ES-I3 (cell line): ENCODE results near the gene ABCB11.
A peak's percentile ranks its signal among the peaks of the same experiment; 100 is the strongest.
"Not testable (repeated sequence)": the region's sequence is repeated elsewhere in the genome, so short reads cannot be mapped to it uniquely, and the experiment has no call there.

Source experiments
- H3K36me3 ChIP-seq: 2 replicates; pipeline ENCODE4 v1.6.1; 2013; ENCODE audit warnings: mild to moderate bottlenecking, low read length, control low read depth, moderate library complexity; ENCODE audit not compliant: insufficient read depth
- H3K4me1 ChIP-seq: 2 replicates; pipeline ENCODE4 v1.6.1; 2013; ENCODE audit warnings: mild to moderate bottlenecking, control low read depth, low read length; ENCODE audit not compliant: insufficient read depth
- H3K9ac ChIP-seq: 2 replicates; pipeline ENCODE4 v1.6.1; 2013; ENCODE audit warnings: low read depth, mild to moderate bottlenecking, low read length, moderate library complexity
- H3K9me3 ChIP-seq: 2 replicates; pipeline ENCODE4 v1.6.1; 2013; ENCODE audit warnings: mild to moderate bottlenecking, low read length, moderate library complexity; ENCODE audit not compliant: control insufficient read depth, insufficient read depth

ABCB11 gene

DNA sequence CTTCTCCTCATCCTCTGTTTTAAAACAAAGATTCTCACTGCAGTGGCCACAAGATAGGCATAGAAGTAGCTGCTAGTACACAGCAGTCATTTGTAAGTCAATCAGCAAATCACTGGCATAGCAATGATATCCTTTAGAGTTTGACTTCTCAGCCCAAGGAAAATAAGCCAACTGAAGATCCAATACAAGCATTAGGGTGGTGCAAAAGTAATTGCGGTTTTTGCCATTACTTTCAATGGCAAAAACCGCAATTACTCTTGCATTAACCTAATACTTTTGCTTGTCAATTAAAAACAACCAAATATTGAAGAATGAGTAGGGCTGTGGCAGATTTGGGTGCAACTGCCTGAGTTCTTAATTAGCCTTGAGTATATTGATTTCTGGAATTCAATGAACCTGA, 127.2 kb downstream of the ABCB11 start:
- Histone ChIP-seq H3K9me3 (no peaks in the 10 kb centered on the region), H3K36me3 (no peaks in the 10 kb centered on the region), H3K4me1 (peaks cover 14% of the 10 kb centered on the region), H3K9ac (no peak overlapping the region)

DNA sequence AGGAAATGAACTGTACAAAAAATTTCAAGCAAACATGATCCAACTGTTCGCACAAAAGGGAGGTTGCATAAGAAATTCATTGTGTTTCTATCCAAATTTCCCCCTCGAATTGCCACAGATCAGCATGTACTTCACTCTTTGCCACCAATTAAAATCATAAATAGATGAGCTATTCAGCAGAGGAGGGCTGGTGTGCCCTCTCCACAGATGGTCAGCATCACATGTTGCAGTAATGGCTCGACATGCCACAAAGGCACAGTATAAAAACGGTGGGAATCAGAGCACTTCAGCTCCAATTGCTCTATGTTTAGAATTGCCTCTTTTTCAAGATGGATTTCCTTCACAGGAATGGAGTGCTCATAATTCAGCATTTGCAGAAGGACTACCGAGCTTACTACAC, 130.1 kb downstream of the ABCB11 start, which contains the start of gene G6PC2:
Gene G6PC2 (plus strand): TSS at position 289 of the 400 bp plus-strand sequence. CDS start 41 bp downstream, at position 330.
- Histone ChIP-seq H3K9ac (no peak within 1 kb of the TSS), H3K9me3 (no peaks in the 10 kb centered on the region), H3K4me1 (no peaks in the 10 kb centered on the region), H3K36me3 (no peaks in the 10 kb centered on the region)

DNA sequence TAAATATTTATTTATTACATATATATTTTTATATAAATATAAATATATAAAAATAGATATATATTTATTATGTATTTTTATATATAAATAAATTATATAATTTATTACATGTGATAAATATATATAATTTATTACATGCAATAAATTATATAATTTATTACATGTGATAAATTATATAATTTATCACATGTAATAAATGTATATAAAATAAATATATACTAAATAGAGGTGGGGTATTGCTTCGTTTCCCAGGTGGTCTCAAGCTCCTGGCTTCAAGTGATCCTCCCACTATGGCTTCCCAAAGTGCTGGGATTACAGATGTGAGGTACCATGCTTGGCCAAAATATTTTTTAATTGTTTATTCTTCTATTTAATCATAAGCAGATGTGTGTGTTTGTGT, 133.7 kb downstream of the ABCB11 start:
- H3K9me3 ChIP-seq = no peaks in the 10 kb centered on the region
- no peaks in the 10 kb centered on the region for H3K36me3 ChIP-seq

DNA sequence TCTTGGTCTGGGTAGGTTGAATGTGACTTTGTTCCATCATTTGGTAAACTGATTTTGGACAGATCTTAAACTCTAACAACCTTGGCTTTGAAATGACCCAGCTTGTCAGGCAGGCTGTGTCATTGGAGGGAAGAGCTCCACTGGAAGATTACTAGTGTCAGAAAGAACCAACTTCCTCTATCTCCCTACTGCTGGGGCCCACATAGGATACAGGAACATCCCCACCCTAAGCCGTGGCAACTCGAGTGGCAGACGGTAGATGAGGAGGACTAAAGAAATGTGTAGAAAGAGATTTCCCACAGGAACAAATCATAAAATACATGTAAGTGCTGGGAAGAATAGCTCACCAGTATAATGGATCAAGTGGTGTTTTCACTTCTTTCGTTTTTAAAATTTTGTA, 134.3 kb downstream of the ABCB11 start:
- no peaks in the 10 kb centered on the region for H3K4me1 ChIP-seq

More for the DNA sequence above, 133.7 kb downstream of the ABCB11 start:
- H3K4me1 ChIP-seq = no peaks in the 10 kb centered on the region
- no peak overlapping the region for H3K9ac ChIP-seq

DNA sequence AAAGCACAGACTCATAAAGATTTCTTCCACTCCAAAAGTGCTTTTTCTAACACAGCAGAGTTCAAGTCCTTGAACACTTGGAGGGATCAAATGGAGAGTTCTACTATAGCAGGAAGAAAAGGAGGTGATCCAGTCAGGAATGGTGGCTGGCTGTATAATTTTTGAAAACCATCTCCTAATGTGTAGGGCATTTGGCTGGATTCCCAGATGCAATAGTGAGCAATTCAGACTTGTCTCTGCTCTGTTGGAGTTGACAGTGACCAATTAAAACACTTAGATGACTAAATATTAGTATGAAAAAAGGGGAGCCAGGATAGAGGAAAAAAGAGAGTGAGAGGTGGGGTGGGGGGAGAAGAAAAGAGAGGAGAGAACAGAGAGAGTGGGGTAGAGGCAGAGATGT, 135.4 kb downstream of the ABCB11 start:
- no peaks in the 10 kb centered on the region for H3K4me1 ChIP-seq
- H3K9me3 ChIP-seq = no peaks in the 10 kb centered on the region
- H3K36me3 ChIP-seq = no peaks in the 10 kb centered on the region
- H3K9ac ChIP-seq = no peak overlapping the region

More for the DNA sequence above, 134.3 kb downstream of the ABCB11 start:
- Histone ChIP-seq H3K9me3 (no peaks in the 10 kb centered on the region), H3K9ac (no peak overlapping the region), H3K36me3 (no peaks in the 10 kb centered on the region)

DNA sequence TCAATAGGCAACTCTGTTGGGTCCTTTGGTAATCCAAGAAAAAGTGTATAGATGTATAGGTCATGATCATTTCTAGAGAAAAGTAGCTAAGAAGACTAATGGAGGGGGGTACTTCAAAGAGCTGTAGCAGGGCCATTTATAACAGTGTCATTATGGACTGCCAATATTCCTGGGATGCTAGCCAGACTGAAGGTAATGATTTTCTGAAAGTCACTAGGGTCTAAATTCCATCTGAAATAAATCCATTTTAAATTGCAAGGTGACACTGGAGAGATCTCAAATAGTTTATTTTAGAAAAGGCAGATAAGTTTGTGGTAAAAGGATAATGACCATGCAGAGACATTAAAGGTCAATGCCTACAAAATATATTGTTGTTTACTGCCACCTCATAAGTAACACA, 136.4 kb downstream of the ABCB11 start:
- no peaks in the 10 kb centered on the region for H3K9me3 ChIP-seq
- no peaks in the 10 kb centered on the region for H3K36me3 ChIP-seq
- H3K9ac ChIP-seq = no peak overlapping the region
- H3K4me1 ChIP-seq = no peaks in the 10 kb centered on the region

DNA sequence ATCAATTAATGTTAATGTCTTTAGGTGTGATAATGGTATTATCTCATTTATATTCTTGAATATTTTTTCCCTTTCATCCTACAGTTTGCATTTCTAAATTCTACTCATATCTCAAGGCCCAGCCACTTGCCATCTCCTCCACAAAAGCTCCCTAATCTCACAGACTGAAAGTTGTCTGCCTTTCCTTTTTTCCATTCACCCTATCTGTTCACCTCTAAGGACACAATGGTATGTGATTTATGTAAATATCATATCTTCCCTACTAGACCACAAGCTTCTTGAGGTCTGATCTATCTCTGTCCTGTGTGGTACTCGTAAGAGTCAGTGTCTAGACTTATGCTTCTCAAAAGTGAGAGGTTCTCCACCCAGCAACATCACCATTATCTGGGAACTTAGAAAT, 137.0 kb downstream of the ABCB11 start:
- no peaks in the 10 kb centered on the region; the same call in 1 of the 2 replicates for H3K4me1 ChIP-seq
- no peaks in the 10 kb centered on the region for H3K9me3 ChIP-seq
- no peak overlapping the region for H3K9ac ChIP-seq
- no peaks in the 10 kb centered on the region for H3K36me3 ChIP-seq

DNA sequence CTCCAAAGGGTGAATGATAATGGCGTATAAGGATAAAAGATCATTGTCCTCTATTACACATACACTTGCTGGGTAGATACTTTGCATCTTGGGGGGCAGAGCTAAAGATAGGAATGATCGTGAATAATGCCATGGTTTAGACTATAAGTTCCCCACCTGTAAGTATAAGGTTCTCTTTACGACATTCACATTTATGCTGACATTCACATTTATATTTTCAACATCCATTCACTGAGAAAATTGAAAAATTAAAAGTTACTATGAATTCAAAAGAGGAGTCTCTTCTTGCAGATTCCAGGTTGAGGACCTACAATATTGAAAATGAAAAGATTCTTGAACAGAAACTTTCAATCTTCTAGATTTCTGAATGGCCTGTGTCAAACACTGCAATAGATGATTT, 138.8 kb downstream of the ABCB11 start:
- H3K36me3 ChIP-seq = no peaks in the 10 kb centered on the region

DNA sequence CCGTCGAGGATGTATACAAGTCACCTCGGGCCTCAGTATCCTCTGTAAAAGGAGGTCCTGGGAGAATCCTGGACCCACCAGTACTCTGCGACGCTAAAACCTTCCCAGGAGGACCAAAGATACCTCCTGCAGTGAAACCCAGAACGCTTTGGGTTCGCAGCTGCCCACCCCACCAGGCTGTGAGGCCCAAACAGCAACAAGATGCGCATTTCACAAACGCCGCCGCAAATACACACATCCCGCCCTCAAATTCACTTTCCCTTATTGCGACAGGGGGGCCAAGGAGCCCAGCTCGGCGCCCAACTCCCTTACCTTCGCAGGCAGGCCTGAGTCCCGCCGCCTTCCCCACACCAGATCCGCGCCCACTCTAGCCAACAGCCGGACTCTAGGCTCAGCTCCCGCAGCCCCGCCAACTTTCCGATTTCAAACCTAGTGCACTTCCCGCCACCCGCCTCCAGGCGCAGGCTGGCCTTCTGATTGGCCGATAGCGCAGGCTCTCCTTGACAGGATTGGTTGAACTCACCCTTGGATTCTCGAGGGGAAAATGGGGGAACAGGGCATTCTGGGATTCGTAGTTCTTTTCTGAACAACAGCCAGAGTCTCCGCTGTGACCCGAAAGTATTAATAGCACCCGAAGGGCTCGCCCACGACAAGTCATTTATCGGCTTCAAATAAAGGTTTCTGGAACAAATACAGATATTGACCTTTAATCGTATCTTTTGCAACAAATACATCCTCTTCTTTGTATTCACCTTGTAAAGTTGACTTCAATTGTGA, 140.9 kb downstream of the ABCB11 start, which contains the start of gene SPC25:
Gene SPC25 (minus strand): TSS at position 425 of the 777 bp plus-strand sequence. CDS start 911 bp downstream, outside the sequence.
- Histone ChIP-seq H3K36me3 (no peaks in the 10 kb centered on the region; the same call in 1 of the 2 replicates), H3K9ac (peak within 1 kb of the TSS; percentile 86), H3K9me3 (no peaks in the 10 kb centered on the region), H3K4me1 (no peaks in the 10 kb centered on the region; the same call in 1 of the 2 replicates)

More for the DNA sequence above, 138.8 kb downstream of the ABCB11 start:
- Histone ChIP-seq H3K9ac (no peak overlapping the region), H3K9me3 (no peaks in the 10 kb centered on the region), H3K4me1 (no peaks in the 10 kb centered on the region; the same call in 1 of the 2 replicates)

DNA sequence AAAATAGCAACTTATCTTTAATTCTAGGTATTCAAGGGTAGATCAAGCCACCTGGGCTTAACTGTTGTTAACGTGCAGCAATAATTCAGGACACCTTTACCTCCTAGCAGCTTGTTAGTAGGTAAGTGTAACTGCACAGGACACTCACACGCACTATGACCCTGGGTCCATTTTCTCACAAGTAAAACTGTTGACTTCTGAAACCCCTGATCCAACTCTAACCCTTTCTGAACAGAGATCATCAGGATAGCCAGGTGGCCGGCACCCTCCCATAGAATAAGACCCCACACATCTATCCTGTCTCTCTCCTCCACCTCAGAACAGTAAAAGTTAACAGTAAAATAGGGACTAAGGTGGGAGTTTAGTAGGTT, 141.5 kb downstream of the ABCB11 start:
- Histone ChIP-seq H3K36me3 (no peaks in the 10 kb centered on the region; the same call in 1 of the 2 replicates), H3K9me3 (no peaks in the 10 kb centered on the region), H3K4me1 (no peaks in the 10 kb centered on the region; the same call in 1 of the 2 replicates), H3K9ac (peak overlapping the region; percentile 86)

DNA sequence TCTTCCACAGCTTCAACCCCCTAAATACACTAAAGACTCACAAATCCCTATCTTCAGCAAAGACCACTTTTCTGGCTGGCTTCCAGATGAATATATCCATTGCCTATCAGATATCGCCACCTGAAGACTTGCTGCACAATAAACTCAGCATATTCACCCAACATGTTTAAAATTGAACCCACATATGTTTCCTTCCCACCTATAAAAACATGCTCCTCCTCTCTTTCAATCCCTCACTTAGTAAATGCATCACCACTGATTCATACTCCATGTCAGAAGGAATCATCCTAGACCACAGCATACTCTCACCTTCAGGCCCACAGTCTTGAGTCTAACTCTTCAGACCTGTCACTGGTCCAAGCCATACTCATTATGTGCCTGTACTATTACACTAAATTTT, 146.1 kb downstream of the ABCB11 start:
- H3K4me1 ChIP-seq = no peaks in the 10 kb centered on the region; the same call in 1 of the 2 replicates
- no peaks in the 10 kb centered on the region; the same call in 1 of the 2 replicates for H3K36me3 ChIP-seq
- H3K9me3 ChIP-seq = no peaks in the 10 kb centered on the region
- H3K9ac ChIP-seq = no peak overlapping the region

DNA sequence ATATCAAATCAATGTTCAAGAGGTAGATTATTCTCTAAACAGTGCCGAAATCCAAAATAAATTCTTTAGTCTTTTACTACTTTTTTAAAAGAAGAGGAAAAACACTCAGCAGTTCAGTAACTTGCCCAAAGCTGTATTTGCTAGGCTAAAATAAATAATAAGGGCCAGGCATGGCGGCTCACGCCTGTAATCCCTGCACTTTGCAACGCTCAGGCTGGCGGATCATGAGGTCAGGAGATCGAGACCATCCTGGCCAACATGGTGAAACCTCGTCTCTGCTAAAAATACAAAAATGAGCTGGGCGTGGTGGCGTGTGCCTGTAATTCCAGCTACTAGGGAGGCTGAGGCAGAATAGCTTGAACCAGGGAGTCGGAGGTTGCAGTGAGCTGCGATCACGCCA, 149.0 kb downstream of the ABCB11 start:
- not testable (repeated sequence) for H3K36me3 ChIP-seq, H3K9ac ChIP-seq, H3K4me1 ChIP-seq, H3K9me3 ChIP-seq

DNA sequence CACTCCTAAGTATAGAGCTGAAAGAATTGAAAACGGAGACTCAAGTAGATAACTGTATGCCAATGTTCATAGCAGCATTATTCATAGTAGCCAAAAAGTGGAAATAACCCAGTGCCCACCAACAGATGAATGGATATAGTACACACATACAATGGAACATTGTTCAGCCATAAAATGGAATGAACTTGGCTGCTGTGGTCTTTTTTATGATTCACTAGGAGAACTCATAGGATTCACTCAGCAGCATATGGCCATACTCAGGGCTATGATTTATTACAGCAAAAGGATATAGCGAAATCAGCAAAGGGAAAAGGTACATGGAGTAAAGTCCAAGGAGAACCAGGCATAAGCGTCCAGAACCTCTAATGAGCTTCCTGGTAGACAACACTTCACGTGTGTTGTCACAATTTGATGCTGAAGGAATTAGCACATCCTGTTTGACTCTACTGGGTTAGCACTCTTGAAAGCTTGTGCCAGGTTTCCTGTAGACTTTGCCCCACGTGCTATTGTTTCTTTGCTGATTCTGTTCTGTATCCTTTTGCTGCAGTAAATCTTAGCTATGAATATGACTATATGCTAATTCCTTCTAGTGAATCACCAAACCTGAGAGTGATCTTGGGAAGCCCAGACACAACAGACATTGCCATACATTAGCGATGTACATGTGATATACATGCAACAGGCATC, 156.6 kb downstream of the ABCB11 start:
- 0 out of 2 replicates have a peak, but pooled peaks cover 3% of the 10 kb centered on the region for H3K36me3 ChIP-seq
- H3K9me3 ChIP-seq = no peaks in the 10 kb centered on the region
- H3K4me1 ChIP-seq = peaks cover 9% of the 10 kb centered on the region; the same call in 1 of the 2 replicates
- H3K9ac ChIP-seq = no peak overlapping the region

DNA sequence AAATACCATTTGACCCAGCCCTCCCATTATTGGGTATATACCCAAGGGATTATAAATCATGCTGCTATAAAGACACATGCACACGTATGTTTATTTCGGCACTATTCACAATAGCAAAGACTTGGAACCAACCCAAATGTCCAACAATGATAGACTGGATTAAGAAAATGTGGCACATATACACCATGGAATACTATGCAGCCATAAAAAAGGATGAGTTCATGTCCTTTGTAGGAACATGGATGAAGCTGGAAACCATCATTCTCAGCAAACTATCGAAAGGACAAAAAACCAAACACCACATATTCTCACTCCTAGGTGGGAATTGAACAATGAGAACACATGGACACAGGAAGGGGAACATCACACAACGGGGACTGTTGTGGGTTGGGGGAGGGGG, 160.3 kb downstream of the ABCB11 start:
- not testable (repeated sequence) for H3K9me3 ChIP-seq, H3K4me1 ChIP-seq, H3K36me3 ChIP-seq, H3K9ac ChIP-seq
